SH-SY5Y (cell line): ENCODE results near the gene UTP14A.

Experiments used
- GATA2 ChIP-seq: IDR thresholded peaks from 2 replicates; pipeline ENCODE4 v1.6.1; 2011; ENCODE audit warnings: mild to moderate bottlenecking, low read depth, low read length
- GATA3 ChIP-seq: IDR thresholded peaks from 2 replicates; pipeline ENCODE4 v1.6.1; 2011; ENCODE audit warnings: low read depth, mild to moderate bottlenecking, low read length, moderate library complexity

The UTP14A gene

DNA sequence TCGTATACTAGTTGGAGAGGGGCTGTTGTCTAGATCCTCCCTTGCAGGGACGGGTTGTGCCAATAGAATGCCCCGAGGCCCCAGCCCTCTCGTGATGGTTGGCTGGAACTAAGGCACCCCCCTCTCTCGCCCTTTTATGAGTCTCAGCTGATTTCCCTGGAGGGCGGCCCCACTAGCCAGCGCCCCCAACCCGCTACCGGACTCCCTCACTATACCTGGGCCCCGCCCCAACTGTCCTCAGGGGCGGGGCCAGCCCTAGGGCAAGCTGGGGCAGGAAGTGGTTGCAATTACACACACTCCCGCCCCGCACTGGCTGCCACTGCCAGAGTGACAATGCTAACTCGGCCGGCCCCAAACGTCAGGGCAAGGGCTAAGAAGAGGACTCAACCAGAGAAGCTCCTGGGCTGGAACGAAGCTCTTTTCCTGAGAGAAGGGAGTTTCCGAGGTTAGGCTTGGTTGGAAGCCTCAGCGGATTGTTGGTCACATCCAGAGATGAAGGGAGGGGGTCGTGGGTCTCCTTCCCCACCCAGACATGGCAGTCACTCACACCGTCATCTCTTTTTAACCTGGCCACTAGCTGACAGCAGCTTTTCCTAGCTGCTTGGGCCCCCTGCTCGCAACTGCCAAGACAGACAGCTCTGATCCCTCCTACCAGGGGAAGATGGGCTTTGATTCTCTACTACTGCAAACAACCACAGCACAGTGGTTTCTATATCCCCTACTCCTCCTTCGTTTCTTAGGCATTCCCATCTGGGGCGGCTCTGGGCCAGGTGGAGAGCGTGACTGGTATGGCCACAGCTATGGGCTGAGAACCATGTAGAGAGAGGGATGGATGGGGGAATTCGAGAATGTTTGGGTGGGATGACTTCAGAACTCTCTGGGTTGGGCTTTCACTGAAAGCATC is 55.5 kb downstream of the UTP14A start:
- TF ChIP-seq GATA2 (no peak), GATA3 (no peak)

DNA sequence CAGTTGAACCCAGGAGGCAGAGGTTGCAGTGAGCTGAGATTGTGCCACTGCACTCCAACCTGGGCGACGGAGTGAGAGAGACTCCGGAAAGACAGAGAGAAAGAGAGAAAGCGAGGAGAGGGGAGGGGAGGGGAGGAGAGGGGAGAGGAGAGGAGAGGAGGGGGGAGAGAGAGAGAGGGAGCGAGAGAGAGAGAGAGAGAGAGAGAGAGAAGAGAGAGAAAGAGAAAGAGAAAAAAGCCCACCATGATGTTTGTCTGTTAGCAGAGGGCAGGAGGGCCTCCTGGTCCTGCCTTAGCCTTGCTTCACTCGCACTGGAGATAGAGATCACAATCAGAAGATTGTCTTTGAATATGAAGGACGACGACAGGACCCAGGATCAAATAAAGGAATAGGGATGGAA is 57.8 kb downstream of the UTP14A start:
- TF ChIP-seq GATA3 (no peak), GATA2 (no peak)

DNA sequence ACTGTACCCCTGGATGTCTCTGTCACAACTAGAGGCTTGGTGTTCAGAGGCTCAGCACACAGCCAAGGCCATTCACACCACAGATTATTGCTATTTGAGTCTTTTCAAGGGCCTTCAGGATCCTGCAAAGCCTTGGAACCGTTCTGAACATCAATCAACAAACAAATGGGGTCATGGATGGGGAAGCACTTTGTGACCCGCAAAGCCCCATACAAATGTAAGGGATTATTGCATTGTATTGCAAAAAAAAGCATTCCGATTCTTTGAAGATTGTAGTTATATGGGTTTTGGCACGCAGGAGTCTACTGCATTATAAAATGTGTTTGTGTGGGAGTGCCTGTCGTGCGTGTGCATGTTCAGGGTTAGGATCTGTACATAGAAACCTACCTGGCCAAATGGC is 59.2 kb downstream of the UTP14A start:
- no peak for TF ChIP-seq GATA3
- TF ChIP-seq GATA2: no peak

DNA sequence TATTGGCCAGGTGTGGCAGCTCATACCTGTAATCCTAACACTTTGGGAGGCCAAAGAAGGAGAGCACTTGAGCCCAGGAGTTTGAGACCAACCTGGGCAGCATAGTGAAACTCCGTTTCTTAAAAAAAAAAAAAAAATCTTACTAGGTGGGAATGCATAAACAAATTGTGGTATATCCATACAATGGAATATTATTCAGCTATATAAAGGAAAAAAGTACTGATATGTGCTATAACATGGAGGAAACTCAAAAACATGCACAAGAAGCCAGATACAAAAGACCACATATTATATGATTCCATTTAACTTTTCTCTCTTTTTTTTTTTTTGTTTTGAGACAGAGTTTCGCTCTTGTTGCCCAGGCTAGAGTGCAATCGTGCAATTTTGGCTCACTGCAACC is 63.0 kb downstream of the UTP14A start:
- TF ChIP-seq GATA2: no peak
- no peak for TF ChIP-seq GATA3

DNA sequence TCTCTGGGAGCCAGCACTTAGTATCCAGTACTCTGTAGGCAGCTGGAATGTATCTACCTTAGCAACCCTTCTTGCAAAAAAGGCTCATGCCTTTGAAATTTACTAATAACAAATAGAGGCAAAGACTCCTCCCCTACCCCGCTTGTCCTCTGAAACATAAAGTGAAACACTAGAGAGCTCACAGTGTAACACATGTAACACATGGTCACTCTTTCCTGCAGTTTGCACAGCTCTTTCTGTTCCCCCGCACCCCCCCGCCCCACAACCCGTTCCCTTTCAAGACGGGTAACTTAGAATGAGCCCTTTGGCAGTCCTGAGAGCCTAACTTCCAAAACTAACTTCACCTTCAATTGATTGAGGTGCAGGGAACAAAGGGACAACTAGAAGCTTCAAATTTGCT is 70.5 kb downstream of the UTP14A start:
- TF ChIP-seq GATA2: no peak
- TF ChIP-seq GATA3: no peak
